Endothelial cell of umbilical vein (primary cell): Measurements from ENCODE around the gene C14orf132. TPM values are rescaled to one million over a fixed set of nuclear protein-coding genes. Genes with fewer than 3 reads are reported as not detected.

Source experiments
- BruUV-seq: library from RNA; stranded (reverse); fragments of 400-500 nt; replicated peaks from 2 replicates; lab custom pipeline; 2021; lab: Mats Ljungman, UMichigan
- CTCF ChIA-PET: fragments of 300-600, 350-600 bp; sonication (Branson Sonifier 250); formaldehyde crosslinking; loops from one replicate; lab custom pipeline; 2021; ENCODE audit warnings: antibody characterized with exemption, inconsistent platforms; lab: Charles Lee
- POLR2A ChIA-PET: fragments of 300-600, 350-600 bp; sonication (Branson Sonifier 250); formaldehyde crosslinking; loops from one replicate; lab custom pipeline; 2021; ENCODE audit warnings: antibody characterized with exemption, inconsistent platforms; lab: Charles Lee
- DNase-seq: peaks from one replicate; pipeline ENCODE4 v3.0.0-alpha.2; 2011; ENCODE audit warnings: low read depth, low spot score
- FAIRE-seq: peaks from 2 replicates; lab custom pipeline; 2011; peaks lifted over from hg19 to GRCh38; lab: Jason Lieb, UNC
- H2AFZ ChIP-seq: 2 replicates; pipeline ENCODE4 v1.6.0; 2012; ENCODE audit warnings: low read depth, low read length, control low read depth, inconsistent platforms
- H3K27ac ChIP-seq: 2 replicates; pipeline ENCODE4 v1.5.1; 2011; ENCODE audit warnings: low read depth, mild to moderate bottlenecking, control low read depth, low read length, moderate library complexity; ENCODE audit not compliant: insufficient read depth
- H3K27me3 ChIP-seq, 2 experiments: 2 replicates each; pipeline versions ENCODE4 v1.6.0 to v1.6.1; 2011; ENCODE audit warnings: low read length in 2 of 2, mixed read lengths in 1 of 2; ENCODE audit not compliant: control insufficient read depth in 2 of 2, insufficient read depth in 2 of 2
- H3K36me3 ChIP-seq, 2 experiments: 2 replicates in 1 of 2; 3 replicates in 1 of 2; pipeline ENCODE4 v1.5.1; 2011; ENCODE audit warnings: low read length in 2 of 2, mild to moderate bottlenecking in 1 of 2, moderate library complexity in 1 of 2; ENCODE audit not compliant: control insufficient read depth in 2 of 2, insufficient read depth in 2 of 2; ENCODE audit errors: extremely low read depth in 1 of 2
- H3K4me1 ChIP-seq: 3 replicates; pipeline ENCODE4 v1.5.1; 2011; ENCODE audit warnings: mild to moderate bottlenecking, low read length; ENCODE audit not compliant: control insufficient read depth, insufficient read depth; ENCODE audit errors: extremely low read depth
- H3K4me2 ChIP-seq: 2 replicates; pipeline ENCODE4 v1.6.1; 2011; ENCODE audit warnings: low read length, control low read depth, mixed read lengths; ENCODE audit not compliant: insufficient read depth
- H3K4me3 ChIP-seq, 3 experiments: fragments of 200-600 bp in 1 of 3; sonication (generic), shearing (Covaris generic) in 1 of 3; replicated peaks in 1 of 3; 2 replicates each; pipeline ENCODE4 v1.5.1; 2011 to 2016; ENCODE audit warnings: control low read depth in 3 of 3, low read length in 3 of 3, mild to moderate bottlenecking in 2 of 3, inconsistent platforms in 1 of 3, low read depth in 1 of 3, moderate library complexity in 1 of 3; ENCODE audit not compliant: insufficient read depth in 1 of 3
- H3K79me2 ChIP-seq: 2 replicates; pipeline ENCODE4 v1.6.0; 2012; ENCODE audit warnings: low read length, inconsistent platforms; ENCODE audit not compliant: control insufficient read depth, insufficient read depth
- H3K9ac ChIP-seq: replicated peaks from 2 replicates; pipeline ENCODE3; 2011; ENCODE audit warnings: low read length, control low read depth; ENCODE audit not compliant: insufficient read depth; ENCODE audit errors: extremely low read depth
- H3K9me1 ChIP-seq: replicated peaks from 3 replicates; pipeline ENCODE4 v1.6.0; 2011; ENCODE audit warnings: mild to moderate bottlenecking, low read length; ENCODE audit not compliant: control insufficient read depth, insufficient read depth; ENCODE audit errors: extremely low read depth
- H3K9me3 ChIP-seq: replicated peaks from 2 replicates; pipeline ENCODE4 v1.5.1; 2012; ENCODE audit warnings: low read length, inconsistent platforms; ENCODE audit not compliant: control insufficient read depth, insufficient read depth
- H4K20me1 ChIP-seq: replicated peaks from 2 replicates; pipeline ENCODE3; 2011; ENCODE audit warnings: mild to moderate bottlenecking, low read length; ENCODE audit not compliant: control insufficient read depth, insufficient read depth; ENCODE audit errors: extremely low read depth
- CTCF ChIP-seq, 2 donors: IDR thresholded peaks; 1 replicate in 1 of 2; 2 replicates in 1 of 2; pipeline ENCODE4 v1.5.1; 2011; ENCODE audit warnings: low read length in 2 of 2, mild to moderate bottlenecking in 2 of 2, moderate library complexity in 2 of 2, control low read depth in 1 of 2, inconsistent platforms in 1 of 2, low read depth in 1 of 2; ENCODE audit not compliant: insufficient read depth in 1 of 2; ENCODE audit errors: extremely low read depth in 1 of 2
- EZH2 ChIP-seq: IDR thresholded peaks from 2 replicates; pipeline ENCODE4 v1.6.1; 2012; ENCODE audit warnings: borderline replicate concordance, low read depth, mild to moderate bottlenecking, moderate library complexity, low read length, inconsistent platforms; ENCODE audit not compliant: severe bottlenecking
- GATA2 ChIP-seq: IDR thresholded peaks from 2 replicates; pipeline ENCODE4 v1.7.0; 2011; ENCODE audit warnings: low read depth, mild to moderate bottlenecking, moderate library complexity, mixed read lengths, low read length; ENCODE audit not compliant: insufficient read length, insufficient read depth
- JUN ChIP-seq: IDR thresholded peaks from 2 replicates; pipeline ENCODE4 v1.6.1; 2011; ENCODE audit warnings: borderline replicate concordance, low read depth; ENCODE audit not compliant: insufficient read length, insufficient read depth
- MAX ChIP-seq: IDR thresholded peaks from 2 replicates; pipeline ENCODE4 v1.6.1; 2011; ENCODE audit not compliant: insufficient read depth, insufficient read length
- MYC ChIP-seq: IDR thresholded peaks from one replicate; pipeline ENCODE4 v1.6.1; 2011; ENCODE audit warnings: mild to moderate bottlenecking, low read depth, low read length
- POLR2A ChIP-seq: IDR thresholded peaks from 2 replicates; pipeline ENCODE4 v1.6.1; 2012; ENCODE audit warnings: low read depth, mild to moderate bottlenecking, control low read depth, low read length
- POLR2AphosphoS5 ChIP-seq: IDR thresholded peaks from 2 replicates; pipeline ENCODE4 v1.6.1; 2012; ENCODE audit warnings: low read depth, mild to moderate bottlenecking, control low read depth, low read length, moderate library complexity; ENCODE audit not compliant: insufficient read depth
- dilution Hi-C: fragments of 300-500 bp; cut with MboI; formaldehyde crosslinking; loops from one replicate; pipeline ENCODE4 v1.15.0; 2019; ENCODE audit warnings: low sequenced_read_pairs; ENCODE audit not compliant: extremely low pct_ligation_motif_present
- intact Hi-C: fragments of 100-400 bp; cut with micrococcal nuclease; formaldehyde crosslinking; loops from one replicate; pipeline ENCODE4 v1.10.0; 2022
- polyA plus RNA-seq, 4 experiments: library from polyadenylated mRNA; depleted of rRNA in 3 of 4; stranded (reverse) in 3 of 4; unstranded in 1 of 4; fragments of >200 nt; gene quantifications; 2 replicates each; pipeline versions ENCODE4 v1.2.1 to v1.2.3, GENCODE V29; 2011 to 2012; ENCODE audit warnings: missing spikeins in 1 of 4
- total RNA-seq: library from RNA; stranded (reverse); gene quantifications from 2 replicates; pipeline ENCODE4 v1.2.3, GENCODE V29; 2021

C14orf132 gene
- total and polyA plus RNA-seq, 2 donors (not counting 3 experiments of a cell fraction or from before 2014, with no cell fraction given) = 3.2 to 7.6 TPM

- no TSS peak for BruUV-seq
- DNase-seq = no peak
- H3K9me3 ChIP-seq = no peaks in the 10 kb centered on the region
- no peak for TF ChIP-seq MAX
- no peak for TF ChIP-seq POLR2AphosphoS5
- no peak for TF ChIP-seq GATA2
- no peak for TF ChIP-seq EZH2
- no peak for TF ChIP-seq CTCF (IDR thresholded peaks at IDR 0.05; ENCODE audit: extremely low read depth in 1 of 2, insufficient read depth in 1 of 2, low read depth in 1 of 2, low read length in 2 of 2)
- no peak for TF ChIP-seq MYC
- no peak for TF ChIP-seq JUN
- no peak for TF ChIP-seq POLR2A
- H3K4me1 ChIP-seq = no peaks in the 10 kb centered on the region
- intact Hi-C loops (no loop called here), dilution Hi-C loops (no loop called here)
- FAIRE-seq = no peak
- CTCF ChIA-PET = no interaction called here
- POLR2A ChIA-PET = no interaction called here
- no peak overlapping the region for H3K4me2 ChIP-seq
- no peaks in the 10 kb centered on the region for H3K36me3 ChIP-seq
- H2AFZ ChIP-seq = no peak overlapping the region
- H3K9me1 ChIP-seq = no peaks in the 10 kb centered on the region
- H3K4me3 ChIP-seq = no peak overlapping the region
- no peaks in the 10 kb centered on the region for H3K79me2 ChIP-seq
- no peaks in the 10 kb centered on the region for H4K20me1 ChIP-seq
- H3K9ac ChIP-seq = no peak overlapping the region
- no peaks in the 10 kb centered on the region for H3K27me3 ChIP-seq
- no peak overlapping the region for H3K27ac ChIP-seq
These were observed 22.5 kb upstream of the C14orf132 start for GRCh38 chr14:96016501-96017160.
